Astrocyte of the spinal cord (primary cell): Measurements from ENCODE around the gene NGEF.

ENCODE experiments used
- DNase-seq: peaks from one replicate; pipeline ENCODE4 v3.0.0; 2011; ENCODE audit warnings: low read depth, low spot score
- H3K4me3 ChIP-seq: 2 replicates; pipeline ENCODE4 v1.5.1; 2011; ENCODE audit warnings: low read depth, mild to moderate bottlenecking, low read length, moderate library complexity
- in situ Hi-C: cut with HindIII; loops from 2 replicates; pipeline ENCODE4 v1.10.0; 2017; ENCODE audit warnings: low sequenced_read_pairs
- TF ChIP-seq, protein P1 (sequence below): IDR thresholded peaks from 2 replicates; pipeline ENCODE4 v1.5.1; 2012; ENCODE audit warnings: low read depth, mild to moderate bottlenecking, low read length, inconsistent platforms

NGEF gene

DNA sequence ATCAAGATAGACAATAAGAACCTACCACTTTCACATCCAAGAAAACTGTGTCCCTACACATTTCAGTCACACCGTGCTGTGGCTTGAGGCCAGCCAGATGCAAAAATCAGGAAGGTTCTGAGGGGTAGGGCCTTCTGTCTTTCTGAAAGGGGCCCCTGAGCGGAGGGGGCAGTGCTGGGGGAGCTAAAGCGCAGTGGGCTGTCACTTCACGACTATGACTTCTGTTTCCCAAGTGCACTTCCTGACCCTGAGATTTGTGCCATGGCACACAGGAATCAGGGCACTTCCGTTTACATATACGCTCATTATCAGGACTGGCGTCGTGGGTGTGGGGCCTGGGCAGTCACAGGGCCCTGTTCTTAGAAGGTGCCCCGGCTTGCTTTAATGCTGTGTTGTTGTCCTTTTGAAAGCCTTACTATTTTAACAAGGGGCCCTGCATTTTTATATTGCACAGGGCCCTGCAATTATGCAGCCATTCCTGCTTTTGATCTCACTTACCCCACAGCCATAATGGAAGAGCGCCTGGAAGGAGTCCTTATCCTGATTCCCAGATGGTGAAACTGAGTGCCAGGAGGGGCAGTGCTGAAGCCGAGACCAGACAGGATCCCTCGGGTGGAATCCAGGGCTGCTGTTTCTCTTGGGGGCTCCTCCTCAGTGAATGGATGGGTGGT, 620 bp downstream of the NGEF start:
- no peak for DNase-seq
- TF ChIP-seq, protein P1, sequence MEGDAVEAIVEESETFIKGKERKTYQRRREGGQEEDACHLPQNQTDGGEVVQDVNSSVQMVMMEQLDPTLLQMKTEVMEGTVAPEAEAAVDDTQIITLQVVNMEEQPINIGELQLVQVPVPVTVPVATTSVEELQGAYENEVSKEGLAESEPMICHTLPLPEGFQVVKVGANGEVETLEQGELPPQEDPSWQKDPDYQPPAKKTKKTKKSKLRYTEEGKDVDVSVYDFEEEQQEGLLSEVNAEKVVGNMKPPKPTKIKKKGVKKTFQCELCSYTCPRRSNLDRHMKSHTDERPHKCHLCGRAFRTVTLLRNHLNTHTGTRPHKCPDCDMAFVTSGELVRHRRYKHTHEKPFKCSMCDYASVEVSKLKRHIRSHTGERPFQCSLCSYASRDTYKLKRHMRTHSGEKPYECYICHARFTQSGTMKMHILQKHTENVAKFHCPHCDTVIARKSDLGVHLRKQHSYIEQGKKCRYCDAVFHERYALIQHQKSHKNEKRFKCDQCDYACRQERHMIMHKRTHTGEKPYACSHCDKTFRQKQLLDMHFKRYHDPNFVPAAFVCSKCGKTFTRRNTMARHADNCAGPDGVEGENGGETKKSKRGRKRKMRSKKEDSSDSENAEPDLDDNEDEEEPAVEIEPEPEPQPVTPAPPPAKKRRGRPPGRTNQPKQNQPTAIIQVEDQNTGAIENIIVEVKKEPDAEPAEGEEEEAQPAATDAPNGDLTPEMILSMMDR: no peak
- in situ Hi-C loops: no loop called here
- no peak overlapping the region for H3K4me3 ChIP-seq

DNA sequence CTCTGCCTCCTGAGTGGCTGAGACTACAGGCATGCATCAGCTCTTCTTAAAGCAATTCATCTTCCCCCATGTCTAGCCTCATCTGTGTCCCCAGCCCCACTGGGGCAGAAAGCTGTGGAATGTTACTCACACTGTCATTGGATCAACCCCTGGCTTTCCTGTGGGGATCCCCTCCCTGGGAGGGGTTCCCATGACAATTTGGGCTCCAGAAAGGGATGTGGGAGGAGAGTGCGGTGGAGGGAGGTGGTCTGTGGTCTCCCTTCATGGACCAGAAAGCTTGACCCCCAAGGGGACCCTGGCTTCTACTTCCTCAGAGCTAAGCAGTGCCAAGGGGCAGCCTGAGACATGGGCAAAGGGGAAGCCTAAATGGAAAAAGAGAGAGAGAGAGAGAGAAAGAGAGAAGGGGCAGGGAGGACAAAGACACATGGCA, 1.3 kb downstream of the NGEF start:
- H3K4me3 ChIP-seq: no peak overlapping the region
- TF ChIP-seq, protein P1: no peak
- in situ Hi-C loops: no loop called here
- no peak for DNase-seq

DNA sequence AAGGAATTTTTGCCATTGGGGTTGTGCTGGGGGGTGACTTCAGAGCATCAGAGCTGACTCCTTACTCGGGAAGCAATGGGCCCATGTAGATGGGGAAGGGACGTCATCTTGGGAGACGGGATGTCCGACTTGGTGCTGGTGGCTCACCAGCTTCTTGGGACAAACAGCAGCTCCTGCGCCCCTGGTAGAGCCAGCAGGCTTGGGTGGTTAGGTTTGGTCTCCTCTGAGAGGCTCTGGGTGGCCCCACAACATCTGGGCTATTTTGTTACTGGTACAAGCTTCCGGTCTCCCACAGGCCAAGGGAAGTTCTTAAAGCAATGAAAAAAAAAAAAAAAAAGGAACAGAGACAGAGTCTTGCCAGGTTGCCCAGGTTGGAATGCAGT, 1.8 kb downstream of the NGEF start:
- TF ChIP-seq, protein P1: no peak
- in situ Hi-C loops: no loop called here
- no peak overlapping the region for H3K4me3 ChIP-seq
- no peak for DNase-seq

DNA sequence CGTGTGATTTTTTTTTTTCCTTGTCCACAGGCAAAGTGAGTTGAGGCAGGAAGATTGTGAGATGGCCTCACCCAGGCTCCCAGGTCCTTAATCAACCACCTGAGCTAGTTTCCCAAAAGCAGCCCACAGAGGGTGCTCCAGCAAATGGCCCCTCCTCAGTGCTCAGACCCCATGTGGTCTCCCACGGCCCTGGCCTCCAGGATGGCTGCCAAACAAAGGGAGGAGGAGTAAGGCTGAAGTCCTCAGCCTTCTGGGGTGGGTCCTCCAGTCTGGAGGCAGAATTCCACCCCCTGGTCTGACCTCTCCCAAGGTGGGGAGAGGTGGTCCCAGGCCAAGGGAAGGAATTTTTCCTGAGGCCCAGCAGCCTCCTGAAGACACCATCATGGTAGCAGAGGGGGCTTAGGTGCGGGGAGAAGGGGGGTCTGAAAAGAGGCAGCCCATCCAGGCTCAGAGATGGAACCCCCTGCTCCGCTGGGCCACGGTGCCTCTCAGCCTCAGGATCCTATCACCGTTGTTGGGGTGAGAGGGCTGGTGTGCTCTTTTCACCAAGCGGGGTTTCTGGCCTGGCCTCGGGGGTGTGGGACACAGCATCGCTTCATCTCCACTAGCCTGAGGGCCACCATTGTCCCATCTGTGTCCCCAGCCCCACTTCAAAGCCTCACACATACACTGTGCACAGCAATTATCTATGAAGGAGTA, 2.3 kb downstream of the NGEF start:
- no peak overlapping the region for H3K4me3 ChIP-seq
- DNase-seq: no peak
- in situ Hi-C loops: no loop called here
- TF ChIP-seq, protein P1: no peak

DNA sequence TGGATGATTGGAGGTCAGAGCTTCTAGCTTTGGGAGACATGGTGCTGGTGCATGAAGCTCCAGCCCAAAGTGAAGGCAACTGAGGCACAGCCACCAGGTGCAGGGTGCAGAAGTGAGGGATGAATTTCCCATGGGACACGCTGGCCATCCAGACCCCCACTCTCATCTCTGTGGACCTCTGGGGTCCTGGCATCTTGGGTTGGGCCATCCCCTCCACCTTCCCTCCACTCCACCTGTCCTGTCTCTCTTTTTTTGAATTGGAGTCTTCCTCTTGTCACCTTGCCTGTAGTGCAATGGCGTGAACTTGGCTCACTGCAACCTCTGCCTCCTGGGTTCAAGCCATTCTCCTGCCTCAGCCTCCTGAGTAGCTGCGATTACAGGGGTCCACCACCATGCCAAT, 3.4 kb downstream of the NGEF start:
- TF ChIP-seq, protein P1: no peak
- no peak overlapping the region for H3K4me3 ChIP-seq
- DNase-seq: no peak
- in situ Hi-C loops: no loop called here

DNA sequence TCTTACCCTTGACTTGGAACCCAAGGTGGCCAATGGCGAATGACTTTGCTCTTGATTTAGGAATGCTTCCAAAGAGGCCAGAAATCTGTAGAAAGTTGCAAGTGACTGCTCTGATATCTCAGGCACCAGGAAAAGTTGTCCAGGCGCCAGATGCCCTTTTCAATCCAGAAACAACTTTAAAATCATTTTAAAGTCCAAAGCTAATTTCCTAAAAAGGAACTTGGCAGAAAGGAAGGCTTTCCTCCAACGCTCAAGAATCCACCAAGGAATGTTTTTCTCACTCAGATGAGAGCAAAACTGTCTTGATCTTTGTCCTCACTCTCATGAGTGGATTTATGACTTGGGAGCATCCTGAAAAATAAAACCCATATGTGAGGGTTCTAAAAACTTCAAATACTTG, 5.3 kb downstream of the NGEF start:
- TF ChIP-seq, protein P1: no peak
- H3K4me3 ChIP-seq: no peak overlapping the region
- no peak for DNase-seq
- in situ Hi-C loops: no loop called here
